ENCODE results near the gene PCDHB15. TPM values are rescaled to one million over a fixed set of nuclear protein-coding genes. Genes with fewer than 3 reads are reported as not detected.
"Not testable (repeated sequence)": the region's sequence is repeated elsewhere in the genome, so short reads cannot be mapped to it uniquely, and the experiment has no call there.

Gene PCDHB15
- total and polyA plus RNA-seq, 8 donors: 0.44 to 6.6 (median 0.97) TPM; not detected in 2

DNA sequence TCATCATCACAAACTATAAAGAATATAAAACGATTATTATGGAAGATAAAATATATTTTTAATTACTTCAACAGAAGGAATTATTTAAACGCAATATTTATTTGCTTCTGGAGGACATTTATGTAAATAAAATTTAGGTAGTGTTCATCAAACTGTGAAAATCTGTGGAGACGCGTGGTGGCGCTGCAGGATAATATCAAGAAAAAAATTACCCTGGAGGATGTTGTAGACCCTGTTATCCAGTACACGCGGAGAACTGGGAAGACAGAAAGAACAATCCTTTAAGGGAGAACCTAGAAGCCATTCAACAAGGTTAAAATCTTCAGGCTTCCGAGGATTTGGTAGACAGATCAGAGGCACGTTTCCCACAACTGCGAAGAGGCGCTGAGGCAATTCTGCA, 36.7 kb upstream of the PCDHB15 start, which contains the start of gene PCDHB12:
Gene PCDHB12 (plus strand): TSS at position 242 of the 400 bp plus-strand sequence. CDS start 189 bp downstream, outside the sequence.
- intact Hi-C loops (cut with DNase I; ENCODE audit: low total_unique reads): no loop called here
- peaks cover 12 to 95% (median 60%) of the 10 kb centered on the region in 4 donors for H3K9me3 ChIP-seq
- DNase-seq: peak in 1 of 2 donors; percentile 17
- no peak within 1 kb of the TSS for H3K27ac ChIP-seq
- no peaks in the 10 kb centered on the region for H3K4me1 ChIP-seq
- TF ChIP-seq EP300 (IDR thresholded peaks at IDR 0.05) (no peak), POLR2A (IDR thresholded peaks at IDR 0.05) (no peak)
- no peaks in the 10 kb centered on the region for H3K36me3 ChIP-seq
- H3K27me3 ChIP-seq: peaks cover 0 to 33% (median 0%) of the 10 kb centered on the region in 3 donors
- peak within 1 kb of the TSS in 2 of 4 donors; percentile 1 to 7 for H3K4me3 ChIP-seq
- WGBS, 5 donors: 18 to 34% (median 20%) methylated on average over 11 of the region's 11 CpGs

- intact Hi-C loops (cut with DNase I; ENCODE audit: low total_unique reads); H3K27ac ChIP-seq; H3K36me3 ChIP-seq; DNase-seq; H3K4me3 ChIP-seq; H3K4me1 ChIP-seq: not testable (repeated sequence)
- WGBS, 5 donors: 33 to 68% (median 39%) methylated on average over 15 to 39 of the region's 39 CpGs
- peaks cover 0 to 41% (median 0%) of the 10 kb centered on the region in 3 donors for H3K27me3 ChIP-seq
- H3K9me3 ChIP-seq: peaks cover 12 to 92% (median 67%) of the 10 kb centered on the region in 4 donors
Observed at GRCh38 chr5:141210281-141210680, 34.9 kb upstream of the PCDHB15 start.

GRCh38 chr5:141210849-141211248, 34.3 kb upstream of the PCDHB15 start:
- H3K36me3 ChIP-seq; H3K4me1 ChIP-seq; H3K27ac ChIP-seq; H3K4me3 ChIP-seq; intact Hi-C loops (cut with DNase I; ENCODE audit: low total_unique reads); DNase-seq: not testable (repeated sequence)
- H3K9me3 ChIP-seq: peaks cover 12 to 91% (median 68%) of the 10 kb centered on the region in 4 donors
- WGBS, 5 donors: 21 to 42% (median 29%) methylated on average over 2 to 21 of the region's 27 CpGs
- H3K27me3 ChIP-seq: peaks cover 0 to 43% (median 0%) of the 10 kb centered on the region in 3 donors

GRCh38 chr5:141213656-141214339, 31.4 kb upstream of the PCDHB15 start, which contains the start of gene PCDHB13:
PCDHB13 (plus strand) TSS chr5:141213919; CDS start chr5:141214124, 205 bp downstream.
- DNase-seq: peak; percentile 56 to 65
- peaks cover 0 to 42% (median 0%) of the 10 kb centered on the region in 3 donors for H3K27me3 ChIP-seq
- intact Hi-C loops (cut with DNase I; ENCODE audit: low total_unique reads); H3K4me1 ChIP-seq; H3K27ac ChIP-seq; H3K4me3 ChIP-seq: not testable (repeated sequence)
- peak in 2 of 7 experiments; percentile 13 to 28 for TF ChIP-seq CTCF (IDR thresholded peaks at IDR 0.05)
- H3K36me3 ChIP-seq: peaks cover 0 to 12% (median 0%) of the 10 kb centered on the region in 4 donors
- 4 to 13% (median 8%) methylated on average over 10 to 13 of the region's 18 CpGs for WGBS, 5 donors
- H3K9me3 ChIP-seq: peaks cover 20 to 95% (median 74%) of the 10 kb centered on the region in 4 donors

GRCh38 chr5:141214583-141214982, 30.6 kb upstream of the PCDHB15 start:
- H3K4me1 ChIP-seq; DNase-seq; H3K27ac ChIP-seq; intact Hi-C loops (cut with DNase I; ENCODE audit: low total_unique reads); H3K4me3 ChIP-seq: not testable (repeated sequence)
- Histone ChIP-seq H3K36me3 (peaks cover 0 to 16% (median 0%) of the 10 kb centered on the region in 4 donors), H3K9me3 (peaks cover 24 to 95% (median 74%) of the 10 kb centered on the region in 4 donors), H3K27me3 (peaks cover 0 to 35% (median 0%) of the 10 kb centered on the region in 3 donors)
- 54 to 66% (median 59%) methylated on average over 9 to 12 of the region's 12 CpGs for WGBS, 5 donors

DNA sequence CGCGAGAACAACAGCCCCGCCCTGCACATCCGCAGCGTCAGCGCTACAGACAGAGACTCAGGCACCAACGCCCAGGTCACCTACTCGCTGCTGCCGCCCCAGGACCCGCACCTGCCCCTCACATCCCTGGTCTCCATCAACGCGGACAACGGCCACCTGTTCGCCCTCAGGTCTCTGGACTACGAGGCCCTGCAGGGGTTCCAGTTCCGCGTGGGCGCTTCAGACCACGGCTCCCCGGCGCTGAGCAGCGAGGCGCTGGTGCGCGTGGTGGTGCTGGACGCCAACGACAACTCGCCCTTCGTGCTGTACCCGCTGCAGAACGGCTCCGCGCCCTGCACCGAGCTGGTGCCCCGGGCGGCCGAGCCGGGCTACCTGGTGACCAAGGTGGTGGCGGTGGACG, 29.7 kb upstream of the PCDHB15 start:
- peaks cover 0 to 16% (median 0%) of the 10 kb centered on the region in 4 donors for H3K36me3 ChIP-seq
- peaks cover 15 to 95% (median 74%) of the 10 kb centered on the region in 4 donors for H3K9me3 ChIP-seq
- intact Hi-C loops (cut with DNase I; ENCODE audit: low total_unique reads); H3K4me3 ChIP-seq; DNase-seq; H3K27ac ChIP-seq; H3K4me1 ChIP-seq: not testable (repeated sequence)
- H3K27me3 ChIP-seq: peaks cover 0 to 26% (median 0%) of the 10 kb centered on the region in 3 donors
- WGBS, 5 donors: 25 to 42% (median 36%) methylated on average over 10 to 36 of the region's 40 CpGs

- H3K9me3 ChIP-seq: peaks cover 12 to 95% (median 72%) of the 10 kb centered on the region in 4 donors
- H3K4me1 ChIP-seq; H3K4me3 ChIP-seq; DNase-seq; intact Hi-C loops (cut with DNase I; ENCODE audit: low total_unique reads); H3K27ac ChIP-seq: not testable (repeated sequence)
- H3K27me3 ChIP-seq: peaks cover 0 to 21% (median 0%) of the 10 kb centered on the region in 3 donors
- peaks cover 0 to 16% (median 1%) of the 10 kb centered on the region in 4 donors for H3K36me3 ChIP-seq
- WGBS, 5 donors: 31 to 51% (median 37%) methylated on average over 12 to 26 of the region's 26 CpGs
Observed at GRCh38 chr5:141216035-141216434, 29.2 kb upstream of the PCDHB15 start.
